Immature natural killer cell (primary cell): ENCODE data around the gene BPIFB4. TPM values are rescaled to one million over a fixed set of nuclear protein-coding genes. Genes with fewer than 3 reads are reported as not detected.
"Not testable (repeated sequence)": the region's sequence is repeated elsewhere in the genome, so short reads cannot be mapped to it uniquely, and the experiment has no call there.

Experiments used
- DNase-seq, 3 donors: peaks; one replicate each; pipeline ENCODE4 v3.0.0; 2022; ENCODE audit warnings: mixed read lengths in 1 of 3
- H3K27ac Mint-ChIP-seq, 6 donors: one replicate each; pipeline ENCODE4 v1.8.0; 2020; ENCODE audit warnings: mixed read lengths in 6 of 6, mild to moderate bottlenecking in 5 of 6, inconsistent platforms in 4 of 6, moderate library complexity in 3 of 6
- H3K27me3 Mint-ChIP-seq, 3 donors: one replicate each; pipeline ENCODE4 v1.8.0; 2020 to 2021; ENCODE audit warnings: low read depth in 3 of 3, mild to moderate bottlenecking in 3 of 3, mixed read lengths in 3 of 3, moderate library complexity in 3 of 3, inconsistent platforms in 1 of 3
- H3K36me3 Mint-ChIP-seq, 3 donors: one replicate each; pipeline ENCODE4 v1.8.0; 2020; ENCODE audit warnings: mixed read lengths in 3 of 3, inconsistent platforms in 2 of 3, mild to moderate bottlenecking in 2 of 3
- H3K4me1 Mint-ChIP-seq, 2 donors: one replicate each; pipeline ENCODE4 v1.8.0; 2020; ENCODE audit warnings: inconsistent platforms in 2 of 2, mild to moderate bottlenecking in 2 of 2, mixed read lengths in 2 of 2, moderate library complexity in 1 of 2
- H3K4me3 Mint-ChIP-seq, 5 donors: one replicate each; pipeline ENCODE4 v1.8.0; 2020; ENCODE audit warnings: mild to moderate bottlenecking in 5 of 5, mixed read lengths in 5 of 5, inconsistent platforms in 3 of 5, moderate library complexity in 3 of 5
- H3K9me3 Mint-ChIP-seq, 6 donors: one replicate each; pipeline ENCODE4 v1.8.0; 2020; ENCODE audit warnings: mild to moderate bottlenecking in 6 of 6, mixed read lengths in 6 of 6, inconsistent platforms in 4 of 6, moderate library complexity in 3 of 6
- polyA plus RNA-seq, 3 donors: library from polyadenylated mRNA; unstranded; fragments of 300-500 nt; fragmentation: Illumina TruSeq; gene quantifications; one replicate each; pipeline ENCODE4 v1.2.3, GENCODE V29; 2021

BPIFB4 gene
- polyA plus RNA-seq, 3 donors from 2014 or later: not detected

DNA sequence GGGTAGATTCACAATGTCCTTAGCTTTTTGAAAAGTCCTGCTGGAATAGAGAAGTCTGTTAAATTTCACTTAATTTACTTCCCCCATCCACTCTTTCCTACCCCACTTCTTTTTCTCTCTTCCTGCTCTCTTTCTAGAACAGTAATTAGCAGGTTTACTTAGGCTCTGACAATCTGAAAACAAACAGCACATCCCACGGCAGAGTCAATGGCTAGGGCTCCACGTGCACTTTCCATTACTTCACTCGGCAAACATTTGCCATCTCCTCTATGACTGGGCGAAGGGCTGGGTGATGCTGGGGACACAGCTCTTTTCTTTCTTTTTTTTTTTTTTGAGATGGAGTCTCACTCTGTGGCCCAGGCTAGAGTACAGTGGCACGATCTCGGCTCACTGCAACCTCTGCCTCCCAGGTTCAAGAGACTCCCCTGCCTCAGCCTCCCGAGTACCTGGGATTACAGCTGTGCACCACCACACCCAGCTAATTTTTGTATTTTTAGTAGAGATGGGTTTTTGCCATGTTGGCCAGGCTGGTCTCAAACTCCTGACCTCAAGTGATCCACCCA, 26.7 kb downstream of the BPIFB4 start:
- H3K27ac Mint-ChIP-seq, H3K27me3 Mint-ChIP-seq, H3K9me3 Mint-ChIP-seq, DNase-seq, H3K4me3 Mint-ChIP-seq, H3K36me3 Mint-ChIP-seq, H3K4me1 Mint-ChIP-seq: not testable (repeated sequence)

DNA sequence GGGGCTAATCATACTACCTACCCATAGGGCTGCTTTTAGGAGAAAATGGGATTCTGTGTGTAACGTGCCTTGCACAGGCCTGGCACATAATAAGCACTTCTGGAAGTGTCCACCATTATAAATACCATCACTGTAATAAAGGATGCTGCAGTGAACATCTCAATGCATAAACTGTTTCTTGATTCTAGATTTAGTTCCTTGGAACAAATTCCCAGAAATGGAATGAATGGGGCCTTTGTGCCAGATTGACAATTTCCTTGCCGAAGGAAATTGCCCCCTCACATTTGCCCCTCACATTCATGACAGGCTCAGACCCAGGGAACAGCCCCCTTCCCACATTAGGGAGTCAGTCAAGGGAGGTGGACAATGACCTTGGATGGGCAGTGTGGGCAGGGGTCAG, 29.2 kb downstream of the BPIFB4 start:
- H3K36me3 Mint-ChIP-seq: no peaks in the 10 kb centered on the region
- H3K9me3 Mint-ChIP-seq: no peaks in the 10 kb centered on the region
- no peak for DNase-seq
- no peak overlapping the region for H3K4me3 Mint-ChIP-seq
- peaks cover 1 to 5% (median 3%) of the 10 kb centered on the region in 3 donors for H3K27me3 Mint-ChIP-seq
- H3K27ac Mint-ChIP-seq: no peak overlapping the region
- no peaks in the 10 kb centered on the region for H3K4me1 Mint-ChIP-seq

DNA sequence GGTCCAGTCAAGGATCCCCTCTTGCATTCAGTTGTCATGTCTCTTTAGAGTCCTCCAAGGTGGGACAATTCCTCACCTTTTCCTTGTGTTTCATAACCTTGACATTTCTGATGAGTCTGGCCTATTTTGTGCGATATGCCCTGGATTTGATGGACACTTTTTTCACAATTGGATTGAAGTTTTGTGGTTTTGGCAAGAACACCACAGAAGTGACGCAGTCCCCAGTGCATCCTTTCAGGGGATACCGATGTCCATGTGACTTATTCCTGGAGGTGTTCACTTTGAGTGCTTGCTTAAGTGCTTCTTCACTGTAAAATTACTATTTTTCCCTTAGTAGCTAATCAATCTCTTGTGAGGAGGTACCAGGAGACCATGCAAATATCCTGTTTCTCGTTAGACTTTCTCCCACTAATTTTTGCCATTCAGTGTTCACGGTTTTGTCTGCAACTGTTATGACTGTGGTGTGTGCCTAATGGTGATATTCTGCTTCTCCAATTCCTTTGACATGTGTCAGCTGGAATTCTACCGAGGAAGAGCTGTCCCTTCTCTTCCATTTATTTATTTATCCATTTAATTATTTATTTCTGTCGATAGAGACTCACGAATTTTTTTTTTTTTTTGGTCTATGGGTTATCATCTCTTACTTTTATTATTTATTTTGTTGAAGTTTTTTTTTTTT, 30.8 kb downstream of the BPIFB4 start:
- no peak for DNase-seq
- no peaks in the 10 kb centered on the region for H3K36me3 Mint-ChIP-seq
- H3K4me1 Mint-ChIP-seq: no peaks in the 10 kb centered on the region
- H3K9me3 Mint-ChIP-seq: no peaks in the 10 kb centered on the region
- H3K4me3 Mint-ChIP-seq: no peak overlapping the region
- no peak overlapping the region for H3K27ac Mint-ChIP-seq
- H3K27me3 Mint-ChIP-seq: peaks cover 1 to 5% (median 3%) of the 10 kb centered on the region in 3 donors

DNA sequence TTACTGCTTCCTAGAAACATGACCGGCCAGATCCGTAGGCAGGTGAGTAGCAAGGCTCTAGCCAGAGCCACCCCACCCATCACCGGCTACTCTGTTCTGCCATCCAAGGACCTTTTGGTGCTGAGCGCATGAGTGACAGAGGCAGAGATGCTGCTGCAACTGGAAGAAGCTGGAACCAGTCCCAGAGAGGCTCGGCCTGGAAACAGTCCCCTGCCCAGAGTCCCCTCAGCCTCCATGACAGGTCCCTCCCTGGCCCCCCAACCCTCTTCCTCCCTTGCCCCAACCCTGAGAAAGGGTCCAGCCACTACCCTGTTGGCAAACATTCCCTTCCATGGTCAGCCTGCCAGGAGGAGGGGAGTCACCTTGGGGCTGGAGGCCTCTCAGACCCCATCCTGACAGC, 31.9 kb downstream of the BPIFB4 start:
- H3K4me1 Mint-ChIP-seq: no peaks in the 10 kb centered on the region
- peaks cover 0 to 4% (median 4%) of the 10 kb centered on the region in 3 donors for H3K27me3 Mint-ChIP-seq
- no peaks in the 10 kb centered on the region for H3K36me3 Mint-ChIP-seq
- H3K9me3 Mint-ChIP-seq: no peaks in the 10 kb centered on the region
- no peak overlapping the region for H3K4me3 Mint-ChIP-seq
- no peak overlapping the region for H3K27ac Mint-ChIP-seq
- DNase-seq: no peak

DNA sequence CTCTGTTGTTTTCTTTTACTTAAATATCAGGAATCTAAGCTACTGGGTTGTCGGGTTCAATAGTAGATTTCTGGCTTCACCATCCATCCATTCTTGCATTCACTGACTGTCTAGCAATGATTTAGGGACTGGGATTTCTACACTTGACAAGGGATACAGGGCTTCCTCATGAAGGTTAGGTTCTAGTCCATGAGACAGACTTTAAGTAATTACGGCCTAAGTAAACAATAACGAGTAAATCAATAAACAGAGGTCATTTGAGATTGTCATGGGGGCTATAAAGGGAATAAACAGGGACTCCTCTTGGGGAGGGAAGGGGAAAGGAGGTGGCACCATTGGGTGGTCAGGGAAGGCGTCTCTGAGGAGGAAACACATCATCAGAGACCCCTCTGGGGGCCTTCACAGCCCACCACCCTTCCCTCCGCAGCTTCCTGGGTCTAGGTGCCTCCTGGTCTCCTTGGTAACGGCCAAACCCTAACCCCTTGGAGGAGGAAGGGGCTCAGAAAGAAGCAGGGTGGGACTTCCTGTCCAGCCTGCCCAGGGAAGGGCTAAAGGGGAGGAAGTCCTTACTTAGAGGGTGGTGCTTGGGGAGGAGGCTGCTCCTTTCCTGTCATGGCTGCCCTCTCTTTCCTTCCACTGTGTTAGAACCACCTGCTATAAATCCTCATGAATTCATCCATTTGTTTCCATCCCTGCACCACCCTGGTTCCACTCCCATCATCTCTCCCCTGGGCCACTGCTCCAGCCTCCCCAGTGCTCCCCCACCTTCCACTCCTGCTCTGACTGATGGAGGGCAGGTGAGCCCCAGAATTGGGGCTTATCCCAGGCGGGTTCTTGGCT, 33.3 kb downstream of the BPIFB4 start:
- DNase-seq: no peak
- Mint-ChIP-seq H3K36me3 (no peaks in the 10 kb centered on the region), H3K27me3 (peaks cover 0 to 3% (median 2%) of the 10 kb centered on the region in 3 donors), H3K27ac (no peak overlapping the region), H3K4me1 (no peaks in the 10 kb centered on the region), H3K4me3 (no peak overlapping the region), H3K9me3 (no peaks in the 10 kb centered on the region)

DNA sequence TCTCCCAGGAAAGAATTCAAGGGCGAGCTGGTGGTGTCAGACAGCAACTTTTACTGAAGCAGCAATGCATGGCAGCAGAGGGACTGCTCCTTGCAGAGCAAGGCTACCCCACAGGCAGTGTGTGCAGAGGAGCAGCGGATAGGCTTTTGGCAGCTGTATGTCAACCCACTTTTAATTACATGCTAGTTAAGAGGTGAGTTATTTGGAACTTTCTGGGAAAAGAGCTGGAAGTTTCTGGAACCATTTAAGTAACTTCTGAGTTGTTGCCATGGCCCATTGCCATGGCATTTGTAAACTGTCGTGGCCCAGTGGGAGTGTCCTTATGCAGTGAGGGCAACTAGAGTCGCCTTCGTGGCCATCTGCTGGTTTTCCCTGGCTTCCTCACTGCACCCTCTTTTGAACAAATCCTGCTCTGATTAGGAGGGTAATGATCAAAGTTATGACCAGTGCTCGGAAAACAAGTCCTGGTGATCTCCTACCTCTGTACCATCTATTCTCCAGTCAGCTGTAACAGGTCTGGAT, 34.0 kb downstream of the BPIFB4 start:
- H3K4me3 Mint-ChIP-seq: no peak overlapping the region
- no peak for DNase-seq
- no peaks in the 10 kb centered on the region for H3K4me1 Mint-ChIP-seq
- no peaks in the 10 kb centered on the region for H3K9me3 Mint-ChIP-seq
- no peak overlapping the region for H3K27ac Mint-ChIP-seq
- H3K36me3 Mint-ChIP-seq: no peaks in the 10 kb centered on the region
- peaks cover 0 to 3% (median 2%) of the 10 kb centered on the region in 3 donors for H3K27me3 Mint-ChIP-seq

DNA sequence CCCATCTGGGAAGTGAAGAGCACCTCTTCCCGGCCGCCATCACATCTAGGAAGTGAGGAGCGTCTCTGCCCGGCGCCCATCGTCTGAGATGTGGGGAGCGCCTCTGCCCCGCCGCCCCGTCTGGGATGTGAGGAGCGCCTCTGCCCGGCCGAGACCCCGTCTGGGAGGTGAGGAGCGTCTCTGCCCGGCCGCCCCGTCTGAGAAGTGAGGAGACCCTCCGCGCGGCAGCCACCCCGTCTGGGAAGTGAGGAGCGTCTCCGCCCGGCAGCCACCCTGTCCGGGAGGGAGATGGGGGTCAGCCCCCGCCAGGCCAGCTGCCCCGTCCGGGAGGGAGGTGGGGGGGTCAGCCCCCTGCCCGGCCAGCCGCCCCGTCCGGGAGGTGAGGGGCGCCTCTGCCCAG, 36.1 kb downstream of the BPIFB4 start:
- H3K27ac Mint-ChIP-seq, H3K9me3 Mint-ChIP-seq, H3K36me3 Mint-ChIP-seq, H3K27me3 Mint-ChIP-seq, DNase-seq, H3K4me1 Mint-ChIP-seq, H3K4me3 Mint-ChIP-seq: not testable (repeated sequence)

DNA sequence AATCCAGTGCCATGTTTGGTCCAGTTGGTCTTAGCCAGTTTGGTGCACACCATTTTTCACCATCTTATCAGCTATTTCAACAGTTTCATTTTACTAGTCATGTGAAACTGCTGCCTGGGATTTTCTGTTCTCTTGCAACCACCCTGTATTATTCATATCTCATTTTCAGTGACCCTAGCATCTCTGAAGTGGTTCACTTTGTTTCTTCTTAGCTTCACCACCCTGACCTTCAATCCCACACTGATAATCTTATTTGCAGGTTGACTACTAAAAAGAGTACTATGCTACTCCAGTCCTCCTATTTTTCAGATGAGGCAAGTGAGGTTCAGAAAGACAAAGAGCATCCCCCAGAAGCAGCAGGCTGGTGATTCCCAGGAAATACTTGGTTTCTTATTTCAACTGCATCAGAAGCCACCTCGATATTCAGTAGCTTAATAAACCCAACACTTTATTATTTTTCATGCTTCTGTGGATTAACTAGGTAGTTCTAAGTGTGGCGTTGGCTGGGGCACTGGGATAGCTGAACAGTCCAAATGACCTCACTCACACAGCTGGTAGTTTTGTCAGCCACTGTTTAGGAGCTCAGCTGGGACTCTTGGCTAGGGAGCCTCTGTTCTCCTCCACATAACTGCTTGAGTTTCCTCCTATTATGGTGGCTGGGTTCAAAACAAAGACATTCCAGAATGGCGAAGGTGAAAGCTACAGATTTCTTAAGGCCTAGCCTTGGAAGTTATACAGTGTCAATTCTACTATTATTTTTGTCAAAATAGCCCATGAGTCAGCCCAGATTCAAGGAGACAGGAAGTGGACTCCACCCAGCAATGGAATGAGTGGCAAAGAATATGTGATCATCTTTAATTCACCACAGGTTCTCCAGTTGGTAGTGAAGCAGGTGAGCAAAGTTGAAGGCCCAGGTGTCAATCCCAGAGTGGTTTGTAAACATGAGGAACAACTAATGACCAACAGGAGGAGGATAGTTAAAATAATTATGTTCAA, 40.6 kb downstream of the BPIFB4 start:
- DNase-seq: no peak
- H3K9me3 Mint-ChIP-seq: no peaks in the 10 kb centered on the region
- peaks cover 5 to 7% (median 6%) of the 10 kb centered on the region in 3 donors for H3K27me3 Mint-ChIP-seq
- H3K4me1 Mint-ChIP-seq: no peaks in the 10 kb centered on the region
- no peaks in the 10 kb centered on the region for H3K36me3 Mint-ChIP-seq
- H3K4me3 Mint-ChIP-seq: no peak overlapping the region
- H3K27ac Mint-ChIP-seq: no peak overlapping the region

DNA sequence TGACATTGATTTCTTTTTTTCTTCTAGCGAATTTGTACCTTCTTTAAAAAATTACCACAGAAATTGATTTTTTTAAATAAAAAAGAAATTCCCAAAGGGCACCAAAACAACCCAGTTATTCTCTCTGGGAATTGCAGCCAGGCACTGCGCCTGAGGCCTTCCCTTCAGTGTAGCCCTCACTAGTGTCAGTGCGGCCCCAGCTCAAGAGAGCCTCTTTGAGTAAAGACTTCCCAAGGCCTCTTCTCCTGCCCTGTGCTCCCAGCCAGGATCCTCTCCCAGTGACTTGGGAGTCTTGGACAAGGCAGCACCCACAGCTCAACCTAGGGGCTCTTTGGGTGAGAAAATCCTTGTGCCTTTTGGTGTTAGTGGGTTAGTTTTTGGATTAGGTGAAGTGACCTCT, 41.5 kb downstream of the BPIFB4 start:
- Mint-ChIP-seq H3K36me3 (no peaks in the 10 kb centered on the region), H3K4me3 (no peak overlapping the region), H3K27ac (no peak overlapping the region), H3K4me1 (no peaks in the 10 kb centered on the region), H3K27me3 (peaks cover 6 to 10% (median 9%) of the 10 kb centered on the region in 3 donors), H3K9me3 (no peaks in the 10 kb centered on the region)
- DNase-seq: no peak

DNA sequence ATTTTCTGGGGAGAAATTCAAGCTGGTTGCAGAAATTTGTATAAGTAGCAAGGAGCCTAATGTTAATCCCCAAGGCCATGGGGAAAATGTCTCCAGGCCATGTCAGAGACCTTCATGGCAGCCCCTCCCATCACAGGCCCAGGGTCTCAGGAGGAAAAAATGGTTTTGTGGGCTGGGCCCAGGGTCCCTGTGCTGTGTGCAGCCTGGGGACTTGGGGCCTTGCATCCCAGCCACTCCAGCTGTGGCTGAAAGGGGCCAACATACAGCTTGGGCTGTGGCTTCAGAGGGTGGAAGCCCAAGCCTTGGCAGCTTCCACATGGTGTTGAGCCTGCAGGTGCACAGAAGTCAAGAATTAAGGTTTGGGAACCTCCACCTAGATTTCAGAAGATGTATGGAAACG, 42.9 kb downstream of the BPIFB4 start:
- H3K9me3 Mint-ChIP-seq, H3K4me1 Mint-ChIP-seq, H3K27ac Mint-ChIP-seq, H3K4me3 Mint-ChIP-seq, H3K27me3 Mint-ChIP-seq, H3K36me3 Mint-ChIP-seq, DNase-seq: not testable (repeated sequence)

DNA sequence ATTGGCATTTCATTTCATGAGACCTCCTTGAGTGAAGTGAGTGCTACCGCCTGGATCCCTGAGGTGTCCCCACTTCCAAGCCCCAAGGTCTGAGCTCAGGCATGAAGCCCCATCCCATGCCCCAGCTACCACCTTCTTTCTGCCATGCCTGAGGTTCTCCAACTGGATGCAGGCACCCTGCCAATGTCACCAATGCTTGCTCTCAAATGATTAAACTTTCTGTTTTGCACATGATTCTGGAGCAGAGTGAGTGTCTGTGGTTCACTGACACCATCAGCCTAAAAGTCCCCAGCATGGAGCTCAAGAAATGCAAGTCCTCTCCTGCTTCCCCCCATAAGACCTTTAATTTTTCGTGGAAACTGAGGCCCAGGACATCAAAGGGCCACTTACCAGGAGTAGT, 44.8 kb downstream of the BPIFB4 start:
- Mint-ChIP-seq H3K27ac (no peak overlapping the region), H3K36me3 (no peaks in the 10 kb centered on the region), H3K4me1 (no peaks in the 10 kb centered on the region), H3K4me3 (no peak overlapping the region), H3K9me3 (no peaks in the 10 kb centered on the region), H3K27me3 (peaks cover 5 to 8% (median 6%) of the 10 kb centered on the region in 3 donors)
- DNase-seq: no peak

DNA sequence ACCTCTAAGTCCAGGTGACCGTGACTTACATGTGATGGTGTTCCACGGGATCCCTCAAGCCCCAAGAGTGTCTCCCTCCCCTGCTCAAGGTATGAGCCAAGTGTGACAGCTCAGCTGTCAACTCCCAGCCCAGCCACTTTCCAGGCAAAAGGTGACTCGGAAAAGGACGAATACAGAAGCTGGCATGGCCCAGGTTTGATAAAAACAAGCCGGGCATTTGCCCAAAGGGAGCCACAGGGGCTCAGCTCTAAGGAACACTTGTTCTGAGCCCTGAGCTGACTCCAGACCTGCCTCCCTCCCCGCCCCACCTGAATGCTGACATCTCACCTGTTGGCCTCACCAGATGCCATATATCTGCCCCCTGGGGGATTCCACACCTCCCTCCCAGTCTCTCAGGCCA, 45.6 kb downstream of the BPIFB4 start:
- no peak for DNase-seq
- Mint-ChIP-seq H3K27ac (no peak overlapping the region), H3K4me1 (no peaks in the 10 kb centered on the region), H3K9me3 (no peaks in the 10 kb centered on the region), H3K36me3 (no peaks in the 10 kb centered on the region), H3K27me3 (peaks cover 5 to 12% (median 6%) of the 10 kb centered on the region in 3 donors), H3K4me3 (no peak overlapping the region)

DNA sequence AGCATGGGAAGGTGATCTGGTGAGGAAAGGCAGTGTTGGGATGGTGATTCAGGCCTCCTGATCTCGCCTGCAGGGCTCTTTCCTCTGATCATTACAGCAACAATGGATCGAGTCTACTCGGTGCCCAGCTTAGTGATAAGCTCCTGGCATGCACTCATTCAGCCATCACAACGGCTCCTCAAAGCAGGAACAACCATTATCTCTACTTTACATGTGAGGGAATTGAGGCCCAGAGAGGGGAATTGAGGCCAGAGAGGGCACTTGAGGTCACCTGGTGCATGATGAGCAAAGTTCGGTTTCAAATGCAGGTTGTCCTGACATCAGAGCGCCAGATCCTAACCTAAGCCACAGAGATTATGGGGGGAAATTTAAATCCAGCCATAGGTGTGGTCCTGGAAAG, 46.5 kb downstream of the BPIFB4 start:
- no peak overlapping the region for H3K4me3 Mint-ChIP-seq

More for the DNA sequence above, 46.5 kb downstream of the BPIFB4 start:
- no peak overlapping the region for H3K27ac Mint-ChIP-seq
- peaks cover 5 to 9% (median 6%) of the 10 kb centered on the region in 3 donors for H3K27me3 Mint-ChIP-seq
- no peaks in the 10 kb centered on the region for H3K36me3 Mint-ChIP-seq
- H3K9me3 Mint-ChIP-seq: no peaks in the 10 kb centered on the region
- H3K4me1 Mint-ChIP-seq: no peaks in the 10 kb centered on the region
- DNase-seq: no peak
